Spleen (tissue), 7 donors: ENCODE measurements around the gene SYK.

Experiments
- POLR2A ChIP-seq, 3 donors: fragments of 450-650 bp; IDR thresholded peaks; one replicate each; pipeline ENCODE4 v1.5.1; 2017; ENCODE audit warnings: antibody characterized with exemption in 3 of 3, mild to moderate bottlenecking in 1 of 3
- POLR2AphosphoS5 ChIP-seq, 3 donors: sonication (generic); formaldehyde crosslinking; IDR thresholded peaks; one replicate each; pipeline ENCODE4 v1.5.1; 2017; ENCODE audit warnings: antibody characterized with exemption in 3 of 3
- TF ChIP-seq, protein P1 (sequence below), 11 experiments: fragments of 200-600 bp in 7 of 11; fragments of 450-650 bp in 4 of 11; sonication (generic) in 4 of 11; IDR thresholded peaks in 8 of 11; conservative IDR thresholded peaks in 3 of 11; 1 replicate in 7 of 11; 2 replicates in 4 of 11; pipeline versions ENCODE4 v1.4.0 to v1.8.0; 2016 to 2021; ENCODE audit warnings: antibody characterized with exemption in 11 of 11, inconsistent platforms in 4 of 11, mild to moderate bottlenecking in 1 of 11
- donor health status: DM: no; HTN: no; CAD: no; lungs with moderate emphysema.
- donor health status: DM: no; HTN: no; CAD: no.
- donor health status: DM: no; HTN: no; CAD: no.

DNA sequence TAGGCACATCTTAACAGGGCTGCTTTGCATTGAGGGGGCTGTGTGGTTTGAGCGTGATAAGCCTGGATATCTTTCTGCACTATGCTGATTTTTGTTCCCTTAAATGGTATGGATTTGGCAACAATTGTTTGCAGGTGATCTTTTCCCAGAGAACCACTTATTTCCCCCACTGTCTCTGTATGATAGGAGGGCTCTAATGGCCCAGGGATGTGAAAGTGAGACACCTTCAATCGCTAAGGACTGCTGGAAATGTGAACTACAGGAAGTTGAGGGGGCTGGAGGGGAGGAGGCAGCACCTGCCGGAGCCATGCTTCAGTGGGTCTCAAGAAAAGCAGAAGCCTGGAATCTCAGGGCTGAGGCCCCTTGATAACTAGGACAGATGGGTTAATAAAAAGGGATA, 29.4 kb downstream of the SYK start:
- TF ChIP-seq, protein P1, sequence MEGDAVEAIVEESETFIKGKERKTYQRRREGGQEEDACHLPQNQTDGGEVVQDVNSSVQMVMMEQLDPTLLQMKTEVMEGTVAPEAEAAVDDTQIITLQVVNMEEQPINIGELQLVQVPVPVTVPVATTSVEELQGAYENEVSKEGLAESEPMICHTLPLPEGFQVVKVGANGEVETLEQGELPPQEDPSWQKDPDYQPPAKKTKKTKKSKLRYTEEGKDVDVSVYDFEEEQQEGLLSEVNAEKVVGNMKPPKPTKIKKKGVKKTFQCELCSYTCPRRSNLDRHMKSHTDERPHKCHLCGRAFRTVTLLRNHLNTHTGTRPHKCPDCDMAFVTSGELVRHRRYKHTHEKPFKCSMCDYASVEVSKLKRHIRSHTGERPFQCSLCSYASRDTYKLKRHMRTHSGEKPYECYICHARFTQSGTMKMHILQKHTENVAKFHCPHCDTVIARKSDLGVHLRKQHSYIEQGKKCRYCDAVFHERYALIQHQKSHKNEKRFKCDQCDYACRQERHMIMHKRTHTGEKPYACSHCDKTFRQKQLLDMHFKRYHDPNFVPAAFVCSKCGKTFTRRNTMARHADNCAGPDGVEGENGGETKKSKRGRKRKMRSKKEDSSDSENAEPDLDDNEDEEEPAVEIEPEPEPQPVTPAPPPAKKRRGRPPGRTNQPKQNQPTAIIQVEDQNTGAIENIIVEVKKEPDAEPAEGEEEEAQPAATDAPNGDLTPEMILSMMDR (IDR thresholded peaks at IDR 0.05 in 8 of 11, conservative IDR thresholded peaks at IDR 0.05 in 3 of 11) = no peak
- no peak for TF ChIP-seq POLR2A (IDR thresholded peaks at IDR 0.05)
- TF ChIP-seq POLR2AphosphoS5 (IDR thresholded peaks at IDR 0.05) = peak in 2 of 3 donors; percentile 64 to 83
